HCT116 (cell line): ENCODE data around the gene PLCB1. TPM values are rescaled to one million over a fixed set of nuclear protein-coding genes. Genes with fewer than 3 reads are reported as not detected.

Experiments
- ATAC-seq: fragments of 200-7000 bp; cut with Tn5 transposase; 2 replicates; pipeline ENCODE4 v1.9.1; 2020; ENCODE audit warnings: mild to moderate bottlenecking, moderate library complexity
- BruUV-seq: library from RNA; stranded (reverse); fragments of 400-500 nt; replicated peaks from 2 replicates; lab custom pipeline; 2021; lab: Mats Ljungman, UMichigan
- CTCF ChIA-PET: fragments of 300-600 bp; sonication (Branson Sonifier 250); formaldehyde crosslinking; loops from one replicate; lab custom pipeline; 2021; ENCODE audit warnings: antibody characterized with exemption; lab: Charles Lee
- POLR2A ChIA-PET: fragments of 300-600, 350-600 bp; sonication (Branson Sonifier 250); formaldehyde crosslinking; loops from one replicate; lab custom pipeline; 2021; ENCODE audit warnings: antibody characterized with exemption; lab: Charles Lee
- RAD21 ChIA-PET, 2 experiments: fragments of 300-600 bp; sonication (Branson Sonifier 250); formaldehyde crosslinking; loops; one replicate each; lab custom pipeline; 2023; ENCODE audit warnings: low total read pairs in 2 of 2; ENCODE audit not compliant: uncharacterized antibody in 2 of 2, unreplicated experiment in 2 of 2, low non-redundant PET in 1 of 2; lab: Charles Lee
- DNase-seq: peaks from one replicate; pipeline ENCODE4 v3.0.0-alpha.2; 2010; ENCODE audit warnings: low read depth, low spot score
- H2AFZ ChIP-seq: fragments of 200-600 bp; shearing (Covaris generic), sonication (generic); 2 replicates; pipeline ENCODE4 v1.6.1; 2017; ENCODE audit warnings: low read depth, mixed run types, mixed read lengths, antibody characterized with exemption, low read length; ENCODE audit not compliant: poor library complexity, severe bottlenecking
- H3K27ac ChIP-seq: 2 replicates; pipeline ENCODE4 v1.5.1; 2012; ENCODE audit warnings: low read depth, low read length
- H3K27me3 ChIP-seq: fragments of 200-600 bp; sonication (generic); 2 replicates; pipeline ENCODE4 v1.6.1; 2016; ENCODE audit warnings: mixed run types, low read length, mixed read lengths; ENCODE audit not compliant: insufficient read depth
- H3K36me3 ChIP-seq, 2 experiments: fragments of 200-500 bp in 1 of 2; fragments of 200-600 bp in 1 of 2; sonication (Bioruptor generic) in 1 of 2; sonication (generic) in 1 of 2; 2 replicates each; pipeline versions ENCODE4 v1.5.1 to v1.6.1; 2014 to 2016; ENCODE audit warnings: low read length in 2 of 2, inconsistent platforms in 1 of 2, mixed read lengths in 1 of 2, mixed run types in 1 of 2; ENCODE audit not compliant: insufficient read depth in 2 of 2, control insufficient read depth in 1 of 2
- H3K4me1 ChIP-seq, 2 experiments: fragments of 200-600 bp in 1 of 2; sonication (generic) in 1 of 2; 2 replicates each; pipeline versions ENCODE4 v1.5.1 to v1.6.1; 2012 to 2017; ENCODE audit warnings: low read length in 2 of 2, inconsistent platforms in 1 of 2, mild to moderate bottlenecking in 1 of 2, mixed read lengths in 1 of 2, mixed run types in 1 of 2, moderate library complexity in 1 of 2; ENCODE audit not compliant: insufficient read depth in 2 of 2, control insufficient read depth in 1 of 2
- H3K4me2 ChIP-seq: fragments of 200-600 bp; sonication (generic); 2 replicates; pipeline ENCODE4 v1.6.1; 2017; ENCODE audit warnings: mixed run types, low read length, mixed read lengths
- H3K4me3 ChIP-seq, 2 experiments: fragments of 200-600 bp in 1 of 2; sonication (generic) in 1 of 2; replicated peaks in 1 of 2; 2 replicates each; pipeline ENCODE4 v1.5.1; 2011 to 2016; ENCODE audit warnings: low read length in 2 of 2, control low read depth in 1 of 2, low read depth in 1 of 2, mild to moderate bottlenecking in 1 of 2, mixed read lengths in 1 of 2, mixed run types in 1 of 2
- H3K79me2 ChIP-seq: fragments of 200-600 bp; sonication (generic); 2 replicates; pipeline ENCODE4 v1.6.1; 2017; ENCODE audit warnings: mild to moderate bottlenecking, mixed run types, low read length, moderate library complexity, mixed read lengths; ENCODE audit not compliant: insufficient read depth
- H3K9ac ChIP-seq: fragments of 200-600 bp; sonication (generic); 2 replicates; pipeline ENCODE4 v1.6.1; 2016; ENCODE audit warnings: low read length, mixed read lengths
- H3K9me2 ChIP-seq: fragments of 200-600 bp; sonication (generic), shearing (Covaris generic); 2 replicates; pipeline ENCODE4 v1.6.1; 2017; ENCODE audit warnings: mixed run types, mild to moderate bottlenecking, moderate library complexity; ENCODE audit not compliant: insufficient read depth
- H3K9me3 ChIP-seq, 2 experiments: fragments of 200-500 bp in 1 of 2; fragments of 200-600 bp in 1 of 2; sonication (Bioruptor generic) in 1 of 2; sonication (generic) in 1 of 2; 2 replicates each; pipeline ENCODE4 v1.6.1; 2014 to 2017; ENCODE audit warnings: low read length in 2 of 2, mixed read lengths in 2 of 2, inconsistent platforms in 1 of 2, low read depth in 1 of 2, mild to moderate bottlenecking in 1 of 2, mixed run types in 1 of 2, moderate library complexity in 1 of 2; ENCODE audit not compliant: control insufficient read depth in 1 of 2, insufficient read depth in 1 of 2
- H4K20me1 ChIP-seq: fragments of 200-600 bp; sonication (generic), shearing (Covaris generic); 2 replicates; pipeline ENCODE4 v1.6.1; 2017; ENCODE audit warnings: mixed run types, mild to moderate bottlenecking, moderate library complexity; ENCODE audit not compliant: insufficient read depth
- CBX3 ChIP-seq: IDR thresholded peaks from 2 replicates; pipeline ENCODE4 v1.6.1; 2012; ENCODE audit warnings: low read depth
- CEBPB ChIP-seq: IDR thresholded peaks from 2 replicates; pipeline ENCODE4 v1.6.1; 2012; ENCODE audit warnings: low read depth
- EZH2 ChIP-seq: fragments of 200-600 bp; sonication (generic); IDR thresholded peaks from 2 replicates; pipeline ENCODE4 v1.6.1; 2017; ENCODE audit warnings: antibody characterized with exemption, mixed run types
- EZH2phosphoT487 ChIP-seq: fragments of 200-600 bp; IDR thresholded peaks from 2 replicates; pipeline ENCODE4 v1.6.1; 2018; ENCODE audit warnings: antibody characterized with exemption, borderline replicate concordance
- SP1 ChIP-seq: IDR thresholded peaks from 2 replicates; pipeline ENCODE4 v1.6.1; 2012; ENCODE audit warnings: low read depth
- SRF ChIP-seq: IDR thresholded peaks from 2 replicates; pipeline ENCODE4 v1.6.1; 2012; ENCODE audit warnings: low read depth
- YY1 ChIP-seq: IDR thresholded peaks from 2 replicates; pipeline ENCODE4 v1.6.1; 2011; ENCODE audit warnings: low read length, low read depth, moderate library complexity, mild to moderate bottlenecking; ENCODE audit not compliant: insufficient replicate concordance; ENCODE audit errors: extremely low read depth
- ZFX ChIP-seq: fragments of 450-650 bp; IDR thresholded peaks from 2 replicates; pipeline ENCODE4 v1.6.1; 2017
- ZNF274 ChIP-seq: fragments of 200-500 bp; sonication (Bioruptor generic); IDR thresholded peaks from 2 replicates; pipeline ENCODE4 v1.6.1; 2014; ENCODE audit warnings: mild to moderate bottlenecking, low read depth, low read length, inconsistent platforms
- intact Hi-C: fragments of 100-400 bp; cut with micrococcal nuclease; formaldehyde crosslinking; loops from 2 replicates; pipeline ENCODE4 v1.10.0; 2022
- total RNA-seq: library from RNA; stranded (reverse); gene quantifications from one replicate; pipeline ENCODE4 v1.2.1, GENCODE V29; 2021; ENCODE audit not compliant: unreplicated experiment
- TF ChIP-seq, protein P1 (sequence below): IDR thresholded peaks from 2 replicates; pipeline ENCODE4 v1.6.1; 2012
- TF ChIP-seq, protein P2 (sequence below): IDR thresholded peaks from 2 replicates; pipeline ENCODE4 v1.6.1; 2011; ENCODE audit warnings: mild to moderate bottlenecking, low read length, moderate library complexity; ENCODE audit not compliant: insufficient replicate concordance; ENCODE audit errors: extremely low read depth

The PLCB1 gene
- total RNA-seq, 1 experiment from 2014 or later = 15.8 TPM

DNA sequence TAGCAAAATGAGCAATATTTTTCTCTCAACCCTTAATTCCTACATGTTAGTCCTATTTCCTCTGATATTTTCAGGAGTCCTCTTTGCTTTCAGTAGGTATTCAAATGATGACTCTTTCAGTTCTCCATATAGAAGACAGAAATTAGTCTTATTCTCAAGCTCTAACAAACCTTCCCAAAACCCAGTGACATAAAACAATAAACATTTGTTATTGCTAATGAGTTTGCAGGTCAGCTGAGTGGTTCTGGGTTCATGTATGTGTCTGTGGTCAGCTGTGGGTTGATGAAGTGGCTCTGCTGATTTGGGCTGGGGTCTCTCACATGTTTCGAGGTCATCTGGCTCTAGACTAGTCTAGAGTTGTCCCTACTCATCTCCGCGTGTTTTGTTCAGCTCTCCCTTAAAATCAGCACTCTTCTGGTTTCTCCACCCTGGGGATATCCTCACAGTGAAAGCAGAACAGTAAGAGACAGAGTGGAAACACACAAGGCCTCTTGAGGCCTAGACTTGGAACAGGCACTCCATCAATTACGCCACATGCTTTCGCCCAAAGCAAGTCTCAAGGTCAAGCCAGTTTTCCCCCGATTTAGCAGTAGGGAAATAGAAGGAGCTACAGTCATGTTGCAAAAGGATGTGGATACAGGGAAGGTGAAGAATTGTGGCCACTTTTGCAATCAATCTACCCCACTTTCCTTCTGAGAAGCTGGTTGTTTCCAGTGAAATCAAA, 273.0 kb downstream of the PLCB1 start:
- BruUV-seq = no TSS peak
- Histone ChIP-seq H3K4me3 (no peak overlapping the region), H3K27ac (no peak overlapping the region), H4K20me1 (no peaks in the 10 kb centered on the region), H3K9ac (no peak overlapping the region), H2AFZ (no peak overlapping the region), H3K27me3 (no peaks in the 10 kb centered on the region), H3K4me2 (no peak overlapping the region), H3K9me3 (no peaks in the 10 kb centered on the region), H3K36me3 (no peaks in the 10 kb centered on the region), H3K4me1 (no peaks in the 10 kb centered on the region), H3K79me2 (no peaks in the 10 kb centered on the region), H3K9me2 (no peaks in the 10 kb centered on the region)
- ChIA-PET CTCF (interaction anchor here (0.5 to 1.3 kb wide), 2 partner anchors 15 to 453 kb away, joined by 3 to 4 read pairs; no protein-coding TSS in a partner anchor), RAD21 (no interaction called here), POLR2A (no interaction called here)
- TF ChIP-seq, protein P1, sequence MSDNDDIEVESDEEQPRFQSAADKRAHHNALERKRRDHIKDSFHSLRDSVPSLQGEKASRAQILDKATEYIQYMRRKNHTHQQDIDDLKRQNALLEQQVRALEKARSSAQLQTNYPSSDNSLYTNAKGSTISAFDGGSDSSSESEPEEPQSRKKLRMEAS = no peak
- no peak for TF ChIP-seq ZFX
- ATAC-seq (no peak), DNase-seq (no peak)
- intact Hi-C loops = no loop called here

DNA sequence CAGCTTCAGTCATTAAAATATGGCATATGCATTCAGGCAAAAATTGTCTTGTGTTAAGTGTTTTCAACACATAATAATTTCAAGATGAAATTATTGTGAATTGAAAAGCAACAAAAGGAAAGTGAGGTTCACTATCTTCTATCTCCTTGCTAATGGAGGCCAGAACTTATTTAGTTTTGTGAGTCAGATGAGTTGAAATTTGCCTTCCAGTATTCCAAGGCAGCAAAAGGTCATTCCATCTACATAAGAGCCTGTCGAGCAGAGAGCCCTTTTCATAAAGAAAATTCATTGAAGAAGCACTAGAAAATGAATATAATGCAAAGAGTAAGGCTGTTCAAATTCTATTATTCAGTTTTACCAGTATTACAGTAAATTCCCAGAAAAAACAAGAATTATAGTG, 274.3 kb downstream of the PLCB1 start:
- intact Hi-C loops = no loop called here
- ChIA-PET RAD21 (no interaction called here), POLR2A (no interaction called here), CTCF (no interaction called here)
- no peaks in the 10 kb centered on the region for H3K9me3 ChIP-seq
- H3K27ac ChIP-seq = no peak overlapping the region
- no peaks in the 10 kb centered on the region for H3K4me1 ChIP-seq
- TF ChIP-seq, protein P2, sequence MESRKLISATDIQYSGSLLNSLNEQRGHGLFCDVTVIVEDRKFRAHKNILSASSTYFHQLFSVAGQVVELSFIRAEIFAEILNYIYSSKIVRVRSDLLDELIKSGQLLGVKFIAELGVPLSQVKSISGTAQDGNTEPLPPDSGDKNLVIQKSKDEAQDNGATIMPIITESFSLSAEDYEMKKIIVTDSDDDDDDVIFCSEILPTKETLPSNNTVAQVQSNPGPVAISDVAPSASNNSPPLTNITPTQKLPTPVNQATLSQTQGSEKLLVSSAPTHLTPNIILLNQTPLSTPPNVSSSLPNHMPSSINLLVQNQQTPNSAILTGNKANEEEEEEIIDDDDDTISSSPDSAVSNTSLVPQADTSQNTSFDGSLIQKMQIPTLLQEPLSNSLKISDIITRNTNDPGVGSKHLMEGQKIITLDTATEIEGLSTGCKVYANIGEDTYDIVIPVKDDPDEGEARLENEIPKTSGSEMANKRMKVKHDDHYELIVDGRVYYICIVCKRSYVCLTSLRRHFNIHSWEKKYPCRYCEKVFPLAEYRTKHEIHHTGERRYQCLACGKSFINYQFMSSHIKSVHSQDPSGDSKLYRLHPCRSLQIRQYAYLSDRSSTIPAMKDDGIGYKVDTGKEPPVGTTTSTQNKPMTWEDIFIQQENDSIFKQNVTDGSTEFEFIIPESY = no peak
- no peak for TF ChIP-seq CEBPB
- no peak for TF ChIP-seq CBX3
- TF ChIP-seq EZH2phosphoT487 = no peak
- TF ChIP-seq SP1 = no peak
- no peak for TF ChIP-seq ZNF274
- no peak for TF ChIP-seq SRF
- TF ChIP-seq YY1 = no peak
- TF ChIP-seq, protein P1 = no peak
- TF ChIP-seq EZH2 = no peak
- H3K27me3 ChIP-seq = no peaks in the 10 kb centered on the region
- no peaks in the 10 kb centered on the region for H4K20me1 ChIP-seq
- H3K4me3 ChIP-seq = no peak overlapping the region
- no peaks in the 10 kb centered on the region for H3K36me3 ChIP-seq
- no peak overlapping the region for H2AFZ ChIP-seq
- H3K9ac ChIP-seq = no peak overlapping the region
- H3K9me2 ChIP-seq = no peaks in the 10 kb centered on the region
- no TSS peak for BruUV-seq
- ATAC-seq = no peak
- no peak for DNase-seq
- H3K79me2 ChIP-seq = no peaks in the 10 kb centered on the region
- H3K4me2 ChIP-seq = no peak overlapping the region
